ENCODE data around the gene PTPRJ.

GRCh38 chr11:48062649-48063048 is 82.3 kb downstream of the PTPRJ start:
- no peak for TF ChIP-seq CTCF (IDR thresholded peaks at IDR 0.05; ENCODE audit: low read depth, low read length, poor library complexity, severe bottlenecking)
- no peak for TF ChIP-seq EZH2phosphoT487 (IDR thresholded peaks at IDR 0.05; ENCODE audit: borderline replicate concordance, low read length)
